ENCODE measurements around the gene GALR2.

DNA sequence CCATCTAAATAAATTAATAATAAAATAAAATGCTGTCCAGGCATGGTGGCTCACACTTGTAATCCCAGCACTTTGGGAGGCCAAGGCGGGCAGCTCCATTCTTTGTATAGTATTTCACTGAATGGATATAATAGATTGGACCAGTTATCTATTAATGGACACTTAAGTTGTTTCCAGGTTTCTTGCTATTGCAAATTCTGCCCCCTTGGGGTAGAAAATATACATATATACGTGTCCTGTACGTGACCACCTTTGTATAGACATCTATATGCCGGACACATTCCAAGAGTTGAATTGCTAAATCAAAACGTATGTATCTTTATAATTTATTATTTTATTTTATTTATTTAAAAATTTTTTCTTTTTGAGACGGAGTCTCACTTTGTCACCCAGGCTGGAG lies 32.9 kb downstream of the GALR2 start:
- TF ChIP-seq, protein P1, sequence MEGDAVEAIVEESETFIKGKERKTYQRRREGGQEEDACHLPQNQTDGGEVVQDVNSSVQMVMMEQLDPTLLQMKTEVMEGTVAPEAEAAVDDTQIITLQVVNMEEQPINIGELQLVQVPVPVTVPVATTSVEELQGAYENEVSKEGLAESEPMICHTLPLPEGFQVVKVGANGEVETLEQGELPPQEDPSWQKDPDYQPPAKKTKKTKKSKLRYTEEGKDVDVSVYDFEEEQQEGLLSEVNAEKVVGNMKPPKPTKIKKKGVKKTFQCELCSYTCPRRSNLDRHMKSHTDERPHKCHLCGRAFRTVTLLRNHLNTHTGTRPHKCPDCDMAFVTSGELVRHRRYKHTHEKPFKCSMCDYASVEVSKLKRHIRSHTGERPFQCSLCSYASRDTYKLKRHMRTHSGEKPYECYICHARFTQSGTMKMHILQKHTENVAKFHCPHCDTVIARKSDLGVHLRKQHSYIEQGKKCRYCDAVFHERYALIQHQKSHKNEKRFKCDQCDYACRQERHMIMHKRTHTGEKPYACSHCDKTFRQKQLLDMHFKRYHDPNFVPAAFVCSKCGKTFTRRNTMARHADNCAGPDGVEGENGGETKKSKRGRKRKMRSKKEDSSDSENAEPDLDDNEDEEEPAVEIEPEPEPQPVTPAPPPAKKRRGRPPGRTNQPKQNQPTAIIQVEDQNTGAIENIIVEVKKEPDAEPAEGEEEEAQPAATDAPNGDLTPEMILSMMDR (IDR thresholded peaks at IDR 0.05): no peak
- no peak for TF ChIP-seq POLR2A (IDR thresholded peaks at IDR 0.05)

All from uterus (tissue), 2 donors.